NT2/D1 (cell line): ENCODE measurements around the gene NOA1.
"Not testable (repeated sequence)": the region's sequence is repeated elsewhere in the genome, so short reads cannot be mapped to it uniquely, and the experiment has no call there.

Experiments
- DNase-seq: peaks from one replicate; pipeline ENCODE4 v3.0.0-alpha.2; 2011; ENCODE audit warnings: low read depth, low spot score
- H3K27me3 ChIP-seq: 2 replicates; pipeline ENCODE4 v1.6.0; 2011; ENCODE audit warnings: mild to moderate bottlenecking; ENCODE audit not compliant: insufficient read length, insufficient read depth
- H3K36me3 ChIP-seq: 2 replicates; pipeline ENCODE4 v1.6.1; 2011; ENCODE audit warnings: mild to moderate bottlenecking, low read length, mixed read lengths; ENCODE audit not compliant: insufficient read depth, insufficient read length
- H3K4me1 ChIP-seq: 2 replicates; pipeline ENCODE4 v1.5.1; 2011; ENCODE audit not compliant: insufficient read depth, insufficient read length
- H3K4me3 ChIP-seq: 2 replicates; pipeline ENCODE4 v1.5.1; 2011; ENCODE audit warnings: low read depth; ENCODE audit not compliant: insufficient read length
- H3K9ac ChIP-seq: 2 replicates; pipeline ENCODE4 v1.6.0; 2011; ENCODE audit warnings: low read depth; ENCODE audit not compliant: insufficient read length
- H3K9me3 ChIP-seq: 2 replicates; pipeline ENCODE4 v1.5.1; 2011; ENCODE audit warnings: mild to moderate bottlenecking, low read length; ENCODE audit not compliant: insufficient read depth
- SUZ12 ChIP-seq: IDR thresholded peaks from 2 replicates; pipeline ENCODE4 v1.6.1; 2011; ENCODE audit not compliant: insufficient read length, insufficient read depth; ENCODE audit errors: extremely low read depth
- YY1 ChIP-seq: IDR thresholded peaks from 2 replicates; pipeline ENCODE4 v1.6.1; 2011; ENCODE audit not compliant: insufficient read length, insufficient read depth
- ZNF274 ChIP-seq: IDR thresholded peaks from 2 replicates; pipeline ENCODE4 v1.6.1; 2011; ENCODE audit warnings: mild to moderate bottlenecking, low read depth, low read length

NOA1 gene

DNA sequence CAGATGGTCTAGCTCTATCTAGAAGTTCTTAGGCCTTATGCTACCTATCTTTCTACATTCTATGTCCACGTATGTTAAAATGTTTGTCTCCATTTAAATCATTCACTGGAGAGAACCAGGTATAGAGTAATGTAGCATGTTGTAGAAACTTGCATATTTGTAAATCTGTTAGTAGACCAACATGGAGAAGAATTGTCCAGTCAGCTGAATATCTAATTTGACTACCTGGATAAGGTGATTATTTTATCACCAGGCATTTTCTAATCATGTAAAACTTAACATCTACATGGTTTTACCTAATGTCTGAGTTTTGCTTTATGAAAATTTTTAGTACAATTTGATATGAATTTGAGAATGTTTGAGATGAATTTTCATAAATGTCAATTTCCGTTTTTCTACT is 50.2 kb downstream of the NOA1 start:
- Histone ChIP-seq H3K36me3 (peaks cover 52% of the 10 kb centered on the region), H3K9ac (no peak overlapping the region), H3K9me3 (no peaks in the 10 kb centered on the region), H3K27me3 (no peaks in the 10 kb centered on the region), H3K4me3 (no peak overlapping the region), H3K4me1 (no peaks in the 10 kb centered on the region)
- TF ChIP-seq ZNF274: no peak
- TF ChIP-seq SUZ12: no peak
- no peak for TF ChIP-seq YY1
- no peak for DNase-seq

- H3K9me3 ChIP-seq, H3K9ac ChIP-seq: not testable (repeated sequence)
These were observed 62.4 kb downstream of the NOA1 start for GRCh38 chr4:56914977-56915376.

DNA sequence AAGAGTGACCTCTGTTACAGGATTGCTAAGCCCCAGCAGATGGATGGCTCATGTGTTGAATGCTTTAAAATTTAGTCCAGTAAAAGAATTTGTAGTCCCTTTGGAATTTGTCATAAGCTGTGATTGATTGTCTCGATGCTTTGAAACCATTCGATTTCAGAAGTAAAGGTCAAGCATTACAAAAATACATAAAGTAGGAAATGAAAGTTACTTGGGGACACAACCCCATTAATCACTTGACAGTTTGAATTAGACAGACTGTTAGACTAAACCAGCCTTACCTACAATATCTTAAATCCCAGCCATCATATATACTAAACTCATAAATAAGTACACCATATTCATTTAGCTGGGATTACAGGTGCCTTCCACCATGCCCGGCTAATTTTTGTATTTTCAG is 63.1 kb downstream of the NOA1 start:
- H3K27me3 ChIP-seq: no peaks in the 10 kb centered on the region
- peaks cover 64% of the 10 kb centered on the region for H3K36me3 ChIP-seq
- no peaks in the 10 kb centered on the region for H3K9me3 ChIP-seq
- H3K9ac ChIP-seq: no peak overlapping the region
- peaks cover 2% of the 10 kb centered on the region for H3K4me1 ChIP-seq
- DNase-seq: no peak
- no peak overlapping the region for H3K4me3 ChIP-seq
- no peak for TF ChIP-seq ZNF274

More at GRCh38 chr4:56914977-56915376, 62.4 kb downstream of the NOA1 start:
- H3K4me3 ChIP-seq, DNase-seq, H3K27me3 ChIP-seq, H3K4me1 ChIP-seq: not testable (repeated sequence)
- H3K36me3 ChIP-seq: peaks cover 69% of the 10 kb centered on the region
